Lower leg skin (tissue), 3 donors: ENCODE data around the gene BTNL2.

Experiments
- POLR2A ChIP-seq, 2 donors: fragments of 450-650 bp; IDR thresholded peaks; one replicate each; pipeline ENCODE4 v1.6.1; 2016 to 2017; ENCODE audit warnings: antibody characterized with exemption in 2 of 2, mild to moderate bottlenecking in 1 of 2, moderate library complexity in 1 of 2
- TF ChIP-seq, protein P1 (sequence below), 3 donors: fragments of 450-650 bp; IDR thresholded peaks; one replicate each; pipeline ENCODE4 v1.5.1; 2016; ENCODE audit warnings: antibody characterized with exemption in 3 of 3, mild to moderate bottlenecking in 3 of 3, moderate library complexity in 2 of 3

DNA sequence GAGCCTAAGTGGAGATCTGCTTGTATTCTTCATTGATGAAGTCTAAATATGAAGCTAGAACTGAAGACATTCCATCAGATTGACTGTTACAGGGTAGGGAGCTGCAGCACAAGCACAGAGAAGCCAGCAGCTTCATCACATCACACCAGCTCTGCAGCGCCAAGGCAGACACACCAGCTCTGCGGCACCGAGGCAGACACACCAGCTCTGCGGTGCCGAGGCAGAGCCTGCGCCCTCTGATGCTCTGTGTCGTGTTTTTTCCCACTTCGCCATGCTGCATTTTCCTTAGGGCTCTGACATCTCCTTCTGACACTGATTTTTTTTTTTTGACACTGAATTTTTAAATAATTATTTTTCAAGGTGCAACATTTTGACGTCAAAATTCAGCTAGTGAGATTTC, 784 bp downstream of the BTNL2 start:
- TF ChIP-seq, protein P1, sequence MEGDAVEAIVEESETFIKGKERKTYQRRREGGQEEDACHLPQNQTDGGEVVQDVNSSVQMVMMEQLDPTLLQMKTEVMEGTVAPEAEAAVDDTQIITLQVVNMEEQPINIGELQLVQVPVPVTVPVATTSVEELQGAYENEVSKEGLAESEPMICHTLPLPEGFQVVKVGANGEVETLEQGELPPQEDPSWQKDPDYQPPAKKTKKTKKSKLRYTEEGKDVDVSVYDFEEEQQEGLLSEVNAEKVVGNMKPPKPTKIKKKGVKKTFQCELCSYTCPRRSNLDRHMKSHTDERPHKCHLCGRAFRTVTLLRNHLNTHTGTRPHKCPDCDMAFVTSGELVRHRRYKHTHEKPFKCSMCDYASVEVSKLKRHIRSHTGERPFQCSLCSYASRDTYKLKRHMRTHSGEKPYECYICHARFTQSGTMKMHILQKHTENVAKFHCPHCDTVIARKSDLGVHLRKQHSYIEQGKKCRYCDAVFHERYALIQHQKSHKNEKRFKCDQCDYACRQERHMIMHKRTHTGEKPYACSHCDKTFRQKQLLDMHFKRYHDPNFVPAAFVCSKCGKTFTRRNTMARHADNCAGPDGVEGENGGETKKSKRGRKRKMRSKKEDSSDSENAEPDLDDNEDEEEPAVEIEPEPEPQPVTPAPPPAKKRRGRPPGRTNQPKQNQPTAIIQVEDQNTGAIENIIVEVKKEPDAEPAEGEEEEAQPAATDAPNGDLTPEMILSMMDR (IDR thresholded peaks at IDR 0.05): no peak
- TF ChIP-seq POLR2A (IDR thresholded peaks at IDR 0.05): no peak
